GM19463 (cell line): Measurements from ENCODE around the gene PEMT.

Experiments used
- ATAC-seq: cut with Tn5 transposase; IDR thresholded peaks from one replicate; pipeline ENCODE4 v1.9.1; 2021; ENCODE audit warnings: mild to moderate bottlenecking, moderate library complexity; ENCODE audit not compliant: unreplicated experiment

The PEMT gene

GRCh38 chr17:17572010-17572785 lies 19.3 kb downstream of the PEMT start:
- ATAC-seq, result no peak

- no peak for ATAC-seq
Measured at GRCh38 chr17:17570798-17571716, 20.5 kb downstream of the PEMT start.

GRCh38 chr17:17570140-17570797 lies 21.2 kb downstream of the PEMT start:
- ATAC-seq, result no peak

GRCh38 chr17:17569691-17570090 lies 21.8 kb downstream of the PEMT start:
- no peak for ATAC-seq

- ATAC-seq, result no peak
Measured at GRCh38 chr17:17568772-17569195, 22.7 kb downstream of the PEMT start.

- no peak for ATAC-seq
Measured at GRCh38 chr17:17567631-17568030, 23.9 kb downstream of the PEMT start.

- ATAC-seq, result no peak
Measured at GRCh38 chr17:17566896-17567513, 24.5 kb downstream of the PEMT start.

- ATAC-seq, result no peak
Measured at GRCh38 chr17:17565471-17566339, 25.8 kb downstream of the PEMT start.

- no peak for ATAC-seq
Measured at GRCh38 chr17:17564896-17565295, 26.6 kb downstream of the PEMT start.

- ATAC-seq, result no peak
Measured at GRCh38 chr17:17564323-17564722, 27.2 kb downstream of the PEMT start.

GRCh38 chr17:17563530-17563929 lies 28.0 kb downstream of the PEMT start:
- no peak for ATAC-seq

- ATAC-seq, result no peak
Measured at GRCh38 chr17:17562146-17562511, 29.4 kb downstream of the PEMT start.

GRCh38 chr17:17561408-17562145 lies 29.9 kb downstream of the PEMT start:
- ATAC-seq, result no peak

GRCh38 chr17:17560975-17561374 lies 30.5 kb downstream of the PEMT start:
- no peak for ATAC-seq

- ATAC-seq, result no peak
Measured at GRCh38 chr17:17560167-17560566, 31.3 kb downstream of the PEMT start.

GRCh38 chr17:17559164-17559563 lies 32.3 kb downstream of the PEMT start:
- no peak for ATAC-seq

GRCh38 chr17:17558431-17558830 lies 33.1 kb downstream of the PEMT start:
- ATAC-seq, result no peak

- no peak for ATAC-seq
Measured at GRCh38 chr17:17557796-17558195, 33.7 kb downstream of the PEMT start.

- no peak for ATAC-seq
Measured at GRCh38 chr17:17556671-17557070, 34.8 kb downstream of the PEMT start.
